Glomerular visceral epithelial cell (primary cell): ENCODE results near the gene FRS3.
"Not testable (repeated sequence)": the region's sequence is repeated elsewhere in the genome, so short reads cannot be mapped to it uniquely, and the experiment has no call there.

Experiments
- DNase-seq: peaks from one replicate; pipeline ENCODE4 v3.0.0-alpha.2; 2016; ENCODE audit errors: extremely low spot score

FRS3 gene

GRCh38 chr6:41779788-41780550 is at the start of gene FRS3:
FRS3 (minus strand) TSS chr6:41779900; CDS start chr6:41776987, 2,913 bp downstream.
- peak; percentile 96 for DNase-seq

- DNase-seq: no peak
Measured at GRCh38 chr6:41826343-41827022, 46.8 kb upstream of the FRS3 start.

GRCh38 chr6:41824571-41825569 is 45.2 kb upstream of the FRS3 start:
- DNase-seq: peak; percentile 54

DNA sequence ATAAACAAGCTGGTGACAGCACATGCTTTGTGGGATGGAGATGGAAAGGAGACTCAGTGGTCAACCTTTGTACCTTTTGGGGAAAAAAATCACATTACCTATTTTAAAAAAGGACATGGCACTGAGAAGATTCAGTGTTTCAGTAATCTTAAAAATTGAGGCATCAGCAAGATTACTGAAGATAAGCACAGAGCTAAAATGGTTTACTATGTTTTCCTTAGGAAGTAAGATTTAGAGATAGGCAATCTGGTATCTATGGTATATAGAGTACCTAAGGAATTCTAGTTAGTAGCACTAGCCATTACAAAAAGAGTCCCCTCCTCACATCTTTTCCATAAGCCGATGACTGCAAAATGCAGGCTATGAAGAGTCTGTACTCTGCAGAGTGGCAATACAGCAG is 43.5 kb upstream of the FRS3 start:
- no peak for DNase-seq

- DNase-seq: no peak
Measured at GRCh38 chr6:41822021-41822420, 42.3 kb upstream of the FRS3 start.

DNA sequence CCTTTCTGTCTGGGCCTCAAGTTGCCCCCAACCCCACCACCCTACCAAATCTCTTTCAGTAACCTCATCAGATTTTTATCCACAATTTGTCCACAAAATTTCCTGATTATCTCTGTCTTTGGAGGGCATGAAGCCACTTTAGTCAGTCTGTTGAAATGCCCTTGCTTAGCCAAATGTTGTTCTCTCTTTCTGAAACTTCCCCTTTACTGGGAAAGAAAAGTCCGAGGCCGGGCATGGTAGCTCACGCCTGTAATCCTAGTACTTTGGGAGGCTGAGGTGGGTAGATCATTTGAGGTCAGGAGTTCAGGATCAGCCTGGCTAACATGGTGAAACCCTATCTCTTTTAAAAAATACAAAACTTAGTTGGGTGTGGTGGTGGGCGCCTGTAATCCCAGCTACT is 41.6 kb upstream of the FRS3 start:
- no peak for DNase-seq

- no peak for DNase-seq
Measured at GRCh38 chr6:41818271-41819054, 38.8 kb upstream of the FRS3 start.

GRCh38 chr6:41815587-41815986 is 35.9 kb upstream of the FRS3 start:
- DNase-seq: no peak

- DNase-seq: no peak
Measured at GRCh38 chr6:41814629-41815028, 34.9 kb upstream of the FRS3 start.

GRCh38 chr6:41813956-41814355 is 34.3 kb upstream of the FRS3 start:
- no peak for DNase-seq

DNA sequence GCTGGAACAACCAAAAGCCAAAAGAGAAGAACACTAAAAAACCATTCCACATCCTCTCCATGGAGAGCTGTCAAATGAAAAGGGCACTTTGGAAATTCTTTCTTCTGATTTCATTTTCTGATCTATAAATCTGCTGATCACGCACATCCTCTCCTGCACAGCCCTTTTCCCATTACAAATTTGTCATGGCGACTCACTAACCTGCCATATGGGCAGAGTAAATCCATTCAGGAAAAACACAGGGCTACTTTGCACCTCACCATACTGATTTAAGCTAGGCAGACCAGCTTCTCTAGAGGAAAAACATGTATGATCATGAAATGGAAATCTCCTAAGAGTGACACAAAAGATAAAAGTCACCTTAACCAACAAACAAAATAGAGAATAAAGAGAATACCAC is 33.8 kb upstream of the FRS3 start:
- DNase-seq: no peak

DNA sequence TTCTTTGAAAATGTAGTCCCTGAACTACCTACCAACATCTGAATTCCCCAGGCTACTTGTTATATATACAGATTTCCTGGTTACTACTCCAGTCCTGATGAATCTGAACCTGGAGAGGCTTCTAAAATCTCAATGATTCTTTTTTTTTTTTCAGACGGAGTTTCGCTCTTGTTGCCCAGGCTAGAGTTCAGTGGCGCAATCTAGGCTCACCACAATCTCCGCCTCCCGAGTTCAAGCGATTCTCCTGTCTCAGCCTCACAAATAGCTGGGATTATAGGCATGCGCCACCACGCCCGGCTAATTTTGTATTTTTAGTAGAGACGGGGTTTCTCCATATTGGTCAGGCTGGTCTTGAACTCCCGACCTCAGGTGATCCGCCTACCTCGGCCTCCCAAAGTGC is 32.2 kb upstream of the FRS3 start:
- DNase-seq: not testable (repeated sequence)

DNA sequence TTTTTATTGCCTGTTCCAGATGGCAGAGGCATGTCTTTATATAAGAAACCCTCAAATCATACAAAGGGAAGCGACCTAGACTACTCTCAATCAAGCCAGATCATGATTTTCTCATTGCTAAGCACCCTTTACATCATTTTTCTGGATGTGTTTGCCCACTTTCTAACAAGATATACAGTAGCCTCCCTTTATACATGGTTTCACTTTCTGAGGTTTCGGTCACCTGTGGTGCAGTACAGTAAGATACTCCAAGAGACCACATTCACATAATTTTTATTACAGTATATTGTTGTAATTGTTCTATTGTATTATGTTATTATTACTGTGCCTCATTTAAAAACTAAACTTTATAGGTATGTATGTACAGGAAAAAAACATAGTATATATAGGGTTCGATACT is 31.4 kb upstream of the FRS3 start:
- DNase-seq: no peak

GRCh38 chr6:41805830-41806774 is 26.4 kb upstream of the FRS3 start:
- no peak for DNase-seq

GRCh38 chr6:41801380-41801779 is 21.7 kb upstream of the FRS3 start:
- peak; percentile 19 for DNase-seq

GRCh38 chr6:41799559-41799911 is 19.8 kb upstream of the FRS3 start:
- DNase-seq: no peak

DNA sequence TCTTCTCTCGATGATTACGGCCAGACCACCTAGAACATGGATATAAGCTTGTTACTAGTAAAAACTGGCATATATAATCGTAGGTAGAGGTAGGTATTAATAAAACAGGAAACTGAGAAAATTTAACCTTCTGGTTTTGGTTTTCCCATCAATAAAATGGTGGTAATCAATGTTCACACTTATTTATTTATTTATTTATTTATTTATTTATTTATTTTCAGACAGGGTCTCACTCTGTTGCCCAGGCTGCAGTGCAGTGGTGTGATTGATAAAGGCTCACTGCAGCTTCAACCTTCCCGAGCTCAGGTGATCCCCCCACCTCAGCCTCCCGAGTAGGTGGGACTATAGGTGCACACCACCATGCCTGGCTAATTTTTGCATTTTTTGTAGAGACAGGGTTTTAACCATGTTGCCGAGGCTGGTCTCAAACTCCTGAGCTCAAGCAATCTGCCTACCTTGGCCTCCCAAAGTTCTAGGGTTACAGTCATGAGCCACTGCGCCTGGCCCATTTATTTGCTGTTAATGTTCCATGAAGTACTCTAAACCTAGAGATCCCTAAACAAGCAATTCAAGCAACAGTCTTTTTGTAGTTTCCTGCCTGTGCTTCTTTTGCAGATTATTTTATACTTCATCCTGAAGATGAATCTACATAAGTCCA is 19.3 kb upstream of the FRS3 start:
- no peak for DNase-seq

DNA sequence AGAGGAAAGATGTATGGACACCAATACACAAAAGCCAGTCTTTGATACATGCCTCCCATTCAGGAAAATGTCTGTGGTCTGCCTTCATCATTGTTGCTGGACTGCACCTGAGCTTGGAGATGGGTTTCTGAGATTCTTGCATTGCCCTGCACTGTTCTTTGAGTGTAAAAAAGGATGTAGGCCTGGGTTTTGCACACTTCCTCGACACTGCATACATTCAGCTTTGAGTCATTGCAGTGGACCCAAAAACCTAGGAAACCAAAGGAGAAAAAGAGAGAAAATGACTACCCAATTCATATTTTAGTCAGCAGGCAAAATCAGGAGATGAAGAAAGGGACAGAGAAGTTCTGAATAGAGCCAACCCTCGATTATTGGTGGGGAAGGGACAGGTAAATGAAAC is 16.8 kb upstream of the FRS3 start:
- no peak for DNase-seq

- DNase-seq: no peak
Measured at GRCh38 chr6:41791984-41792383, 12.3 kb upstream of the FRS3 start.

- no peak for DNase-seq
Measured at GRCh38 chr6:41791305-41791704, 11.6 kb upstream of the FRS3 start.
